Mesendoderm (in vitro differentiated cells): ENCODE measurements around the gene RPL31.

Experiments used
- DNase-seq: peaks from one replicate; pipeline ENCODE4 v3.0.0; 2013
- H2AK5ac ChIP-seq: 2 replicates; pipeline ENCODE4 v1.6.1; 2013; ENCODE audit warnings: low read length, inconsistent platforms
- H2BK120ac ChIP-seq: 2 replicates; pipeline ENCODE4 v1.6.1; 2013; ENCODE audit warnings: low read depth, mild to moderate bottlenecking, low read length, moderate library complexity, mixed read lengths
- H2BK15ac ChIP-seq: replicated peaks from 2 replicates; pipeline ENCODE4 v1.6.1; 2013; ENCODE audit warnings: low read depth, mild to moderate bottlenecking, moderate library complexity
- H2BK5ac ChIP-seq: 2 replicates; pipeline ENCODE4 v1.6.1; 2013; ENCODE audit warnings: low read length, inconsistent platforms
- H3K18ac ChIP-seq: 2 replicates; pipeline ENCODE4 v1.6.1; 2013; ENCODE audit warnings: mild to moderate bottlenecking, low read length, mixed read lengths
- H3K23ac ChIP-seq: one replicate; pipeline ENCODE4 v1.6.1; 2013; ENCODE audit warnings: low read length
- H3K27ac ChIP-seq: 2 replicates; pipeline ENCODE4 v1.5.1; 2013; ENCODE audit warnings: low read depth, mild to moderate bottlenecking, inconsistent platforms, low read length, moderate library complexity
- H3K27me3 ChIP-seq: 2 replicates; pipeline ENCODE4 v1.6.1; 2013; ENCODE audit warnings: low read length, control low read depth, mild to moderate bottlenecking, inconsistent platforms; ENCODE audit not compliant: insufficient read depth, poor library complexity
- H3K36me3 ChIP-seq: 2 replicates; pipeline ENCODE4 v1.6.1; 2013; ENCODE audit warnings: low read length, inconsistent platforms; ENCODE audit not compliant: control insufficient read depth, insufficient read depth
- H3K4ac ChIP-seq: one replicate; pipeline ENCODE4 v1.6.1; 2013; ENCODE audit warnings: low read depth, mild to moderate bottlenecking, low read length, moderate library complexity
- H3K4me1 ChIP-seq: 2 replicates; pipeline ENCODE4 v1.6.1; 2013; ENCODE audit warnings: low read depth, low read length, inconsistent platforms; ENCODE audit not compliant: control insufficient read depth
- H3K4me2 ChIP-seq: 2 replicates; pipeline ENCODE4 v1.6.1; 2013; ENCODE audit warnings: low read length
- H3K4me3 ChIP-seq: 2 replicates; pipeline ENCODE4 v1.5.1; 2013; ENCODE audit warnings: mild to moderate bottlenecking, low read length
- H3K56ac ChIP-seq: one replicate; pipeline ENCODE4 v1.6.1; 2013; ENCODE audit warnings: low read length
- H3K79me1 ChIP-seq: 2 replicates; pipeline ENCODE4 v1.6.1; 2013; ENCODE audit warnings: low read length, inconsistent platforms
- H3K79me2 ChIP-seq: 2 replicates; pipeline ENCODE4 v1.6.1; 2013; ENCODE audit warnings: mild to moderate bottlenecking, low read length; ENCODE audit not compliant: control insufficient read depth, insufficient read depth
- H3K9ac ChIP-seq: 2 replicates; pipeline ENCODE4 v1.6.1; 2013; ENCODE audit warnings: low read length, inconsistent platforms
- H4K5ac ChIP-seq: one replicate; pipeline ENCODE4 v1.6.1; 2013; ENCODE audit warnings: low read length
- H4K8ac ChIP-seq: one replicate; pipeline ENCODE4 v1.6.1; 2013; ENCODE audit warnings: low read depth, mild to moderate bottlenecking, control low read depth, low read length, moderate library complexity
- WGBS: extraction: QIAGEN DNeasy Blood & Tissue Kit; methylation state at CpG from one replicate; pipeline ENCODE4 v1.1.7; 2013; ENCODE audit warnings: low lambda C conversion rate, missing lambda C conversion rate; ENCODE audit not compliant: insufficient coverage; ENCODE audit errors: extremely low coverage; 5-methylcytosine and 5-hydroxymethylcytosine counted together

Gene RPL31

GRCh38 chr2:101004620-101005325 lies 2.7 kb downstream of the RPL31 start:
- no peak overlapping the region for H2BK5ac ChIP-seq
- H3K27me3 ChIP-seq: no peaks in the 10 kb centered on the region
- no peak overlapping the region for H2AK5ac ChIP-seq
- H4K8ac ChIP-seq: no peak overlapping the region
- H3K79me2 ChIP-seq: peaks cover 33% of the 10 kb centered on the region
- peak overlapping the region; percentile 97 for H3K56ac ChIP-seq
- H3K18ac ChIP-seq: no peak overlapping the region
- no peak overlapping the region for H3K27ac ChIP-seq
- H3K4me1 ChIP-seq: peaks cover 6% of the 10 kb centered on the region
- no peak overlapping the region for H2BK120ac ChIP-seq
- H3K23ac ChIP-seq: no peak overlapping the region
- H2BK15ac ChIP-seq: no peak overlapping the region
- no peak overlapping the region for H4K5ac ChIP-seq
- WGBS: no CpG with 5 or more reads among the region's 12 CpGs
- no peak overlapping the region for H3K4ac ChIP-seq
- peaks cover 8% of the 10 kb centered on the region for H3K79me1 ChIP-seq
- H3K4me2 ChIP-seq: peak overlapping the region; percentile 84
- peaks cover 19% of the 10 kb centered on the region for H3K36me3 ChIP-seq
- no peak for DNase-seq
- no peak overlapping the region for H3K4me3 ChIP-seq
- peak overlapping the region; percentile 97 for H3K9ac ChIP-seq

GRCh38 chr2:101006065-101006715 lies 4.1 kb downstream of the RPL31 start:
- Histone ChIP-seq H3K56ac (no peak overlapping the region), H3K4me2 (no peak overlapping the region), H3K23ac (no peak overlapping the region), H2AK5ac (no peak overlapping the region), H2BK5ac (no peak overlapping the region), H2BK120ac (no peak overlapping the region), H3K4me1 (peaks cover 6% of the 10 kb centered on the region), H4K5ac (no peak overlapping the region), H3K79me2 (peaks cover 33% of the 10 kb centered on the region), H3K18ac (no peak overlapping the region), H3K27ac (no peak overlapping the region), H3K4ac (no peak overlapping the region), H3K9ac (no peak overlapping the region), H3K79me1 (peaks cover 8% of the 10 kb centered on the region), H2BK15ac (no peak overlapping the region), H4K8ac (no peak overlapping the region), H3K4me3 (no peak overlapping the region), H3K27me3 (no peaks in the 10 kb centered on the region), H3K36me3 (peaks cover 19% of the 10 kb centered on the region)
- no peak for DNase-seq
- WGBS: no CpG with 5 or more reads among the region's 4 CpGs

- peaks cover 28% of the 10 kb centered on the region for H3K79me2 ChIP-seq
- H3K56ac ChIP-seq: no peak overlapping the region
- H3K18ac ChIP-seq: no peak overlapping the region
- H3K79me1 ChIP-seq: peaks cover 8% of the 10 kb centered on the region
- H2BK5ac ChIP-seq: no peak overlapping the region
- H3K9ac ChIP-seq: no peak overlapping the region
- no peak overlapping the region for H4K5ac ChIP-seq
- no peak overlapping the region for H3K4me2 ChIP-seq
- WGBS: no CpG with 5 or more reads among the region's 11 CpGs
- H2BK120ac ChIP-seq: no peak overlapping the region
- H3K27ac ChIP-seq: no peak overlapping the region
- H3K4me3 ChIP-seq: no peak overlapping the region
- H3K36me3 ChIP-seq: peaks cover 19% of the 10 kb centered on the region
- H3K23ac ChIP-seq: no peak overlapping the region
- DNase-seq: peak; percentile 34
- H3K27me3 ChIP-seq: no peaks in the 10 kb centered on the region
- H2AK5ac ChIP-seq: no peak overlapping the region
- H4K8ac ChIP-seq: no peak overlapping the region
- H3K4me1 ChIP-seq: peaks cover 6% of the 10 kb centered on the region
- H3K4ac ChIP-seq: no peak overlapping the region
- H2BK15ac ChIP-seq: no peak overlapping the region
These were observed 5.6 kb downstream of the RPL31 start for GRCh38 chr2:101007415-101008345.

GRCh38 chr2:101011152-101011551 lies 9.1 kb downstream of the RPL31 start:
- no peaks in the 10 kb centered on the region for H3K27me3 ChIP-seq

GRCh38 chr2:101012054-101012705 lies 10.1 kb downstream of the RPL31 start:
- Histone ChIP-seq H3K23ac (no peak overlapping the region), H2BK15ac (no peak overlapping the region), H3K27me3 (no peaks in the 10 kb centered on the region), H3K79me1 (peaks cover 3% of the 10 kb centered on the region), H3K27ac (no peak overlapping the region), H3K9ac (no peak overlapping the region), H3K56ac (no peak overlapping the region), H4K5ac (no peak overlapping the region), H3K79me2 (no peaks in the 10 kb centered on the region), H2BK5ac (no peak overlapping the region), H3K4me2 (no peak overlapping the region), H3K4ac (no peak overlapping the region), H3K18ac (no peak overlapping the region), H2BK120ac (no peak overlapping the region), H4K8ac (no peak overlapping the region), H2AK5ac (no peak overlapping the region), H3K4me3 (no peak overlapping the region), H3K36me3 (peaks cover 5% of the 10 kb centered on the region), H3K4me1 (no peaks in the 10 kb centered on the region)
- no peak for DNase-seq
- no CpG with 5 or more reads among the region's 8 CpGs for WGBS

More at GRCh38 chr2:101011152-101011551, 9.1 kb downstream of the RPL31 start:
- Histone ChIP-seq H3K27ac (peak overlapping the region; percentile 51), H3K9ac (no peak overlapping the region), H3K4me1 (no peaks in the 10 kb centered on the region), H2AK5ac (no peak overlapping the region), H2BK120ac (no peak overlapping the region), H4K8ac (no peak overlapping the region), H4K5ac (no peak overlapping the region), H3K4me2 (no peak overlapping the region), H3K79me2 (no peaks in the 10 kb centered on the region), H3K4ac (no peak overlapping the region), H2BK15ac (no peak overlapping the region), H3K79me1 (peaks cover 3% of the 10 kb centered on the region), H3K23ac (no peak overlapping the region), H3K56ac (no peak overlapping the region), H3K36me3 (peaks cover 7% of the 10 kb centered on the region), H3K4me3 (no peak overlapping the region), H3K18ac (no peak overlapping the region), H2BK5ac (no peak overlapping the region)
- DNase-seq: peak; percentile 54
- WGBS: no CpG with 5 or more reads among the region's 10 CpGs
